NCI-H1930 (cell line): ENCODE data around the gene HOXC6.
"Not testable (repeated sequence)": the region's sequence is repeated elsewhere in the genome, so short reads cannot be mapped to it uniquely, and the experiment has no call there.

Source experiments
- DNase-seq, 2 experiments: peaks; one replicate each; lab custom pipeline; 2025; lab: John Stamatoyannopoulos, UW

Gene HOXC6

GRCh38 chr12:54041097-54041690 lies 13.0 kb downstream of the HOXC6 start:
- no peak for DNase-seq

- DNase-seq: not testable (repeated sequence)
These were observed 13.8 kb downstream of the HOXC6 start for GRCh38 chr12:54042033-54042432.

GRCh38 chr12:54042970-54043853 lies 15.0 kb downstream of the HOXC6 start:
- DNase-seq: no peak

- DNase-seq: no peak
These were observed 16.3 kb downstream of the HOXC6 start for GRCh38 chr12:54044425-54045103.

- no peak for DNase-seq
These were observed 17.2 kb downstream of the HOXC6 start for GRCh38 chr12:54045401-54045800.

- DNase-seq: no peak
These were observed 17.8 kb downstream of the HOXC6 start for GRCh38 chr12:54045868-54046521.

GRCh38 chr12:54046809-54047159 lies 18.5 kb downstream of the HOXC6 start:
- DNase-seq: no peak

- DNase-seq: no peak
These were observed 19.1 kb downstream of the HOXC6 start for GRCh38 chr12:54047160-54047963.

- no peak for DNase-seq
These were observed 19.7 kb downstream of the HOXC6 start for GRCh38 chr12:54047964-54048303.

GRCh38 chr12:54048406-54049093 lies 20.3 kb downstream of the HOXC6 start:
- DNase-seq: no peak

GRCh38 chr12:54049108-54049507 lies 20.9 kb downstream of the HOXC6 start:
- no peak for DNase-seq

GRCh38 chr12:54050482-54050810 lies 22.2 kb downstream of the HOXC6 start:
- DNase-seq: no peak

GRCh38 chr12:54051026-54051842 lies 23.0 kb downstream of the HOXC6 start:
- DNase-seq: no peak

- DNase-seq: no peak
These were observed 23.7 kb downstream of the HOXC6 start for GRCh38 chr12:54051874-54052437.

GRCh38 chr12:54052438-54053002 lies 24.3 kb downstream of the HOXC6 start:
- DNase-seq: no peak

- DNase-seq: no peak
These were observed 24.9 kb downstream of the HOXC6 start for GRCh38 chr12:54053003-54053750.

- no peak for DNase-seq
These were observed 25.8 kb downstream of the HOXC6 start, which contains the start of gene HOXC4 for GRCh38 chr12:54053751-54054741. TSS of gene HOXC4 (plus strand) at chr12:54053835. CDS start at chr12:54053923, 88 bp downstream.
